ENCODE results near the gene SERPINA6. TPM values are rescaled to one million over a fixed set of nuclear protein-coding genes. Genes with fewer than 3 reads are reported as not detected.

The SERPINA6 gene
- total and polyA plus RNA-seq, 7 donors = not detected

DNA sequence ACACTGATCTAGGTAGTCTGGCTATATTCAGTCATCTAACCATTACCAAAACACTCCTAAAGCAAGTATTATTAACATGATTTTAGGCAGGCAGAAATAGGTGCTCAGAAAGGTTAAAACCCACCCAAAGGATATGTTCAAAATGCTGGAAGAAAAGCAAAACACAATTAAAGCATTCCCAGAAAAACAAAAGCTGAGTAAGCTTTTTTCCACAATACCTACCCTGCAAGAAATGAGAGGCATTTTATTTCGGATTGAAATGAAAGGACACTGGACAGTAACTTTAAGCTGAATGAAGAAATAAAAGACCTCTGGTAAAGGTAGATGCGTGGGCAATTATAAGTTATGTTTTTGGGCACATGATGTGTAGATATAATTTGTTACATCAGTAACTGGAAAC is 8.2 kb downstream of the SERPINA6 start:
- ATAC-seq = no peak
- 92 to 95% (median 92%) methylated on average over 2 of the region's 2 CpGs for WGBS, 3 donors

DNA sequence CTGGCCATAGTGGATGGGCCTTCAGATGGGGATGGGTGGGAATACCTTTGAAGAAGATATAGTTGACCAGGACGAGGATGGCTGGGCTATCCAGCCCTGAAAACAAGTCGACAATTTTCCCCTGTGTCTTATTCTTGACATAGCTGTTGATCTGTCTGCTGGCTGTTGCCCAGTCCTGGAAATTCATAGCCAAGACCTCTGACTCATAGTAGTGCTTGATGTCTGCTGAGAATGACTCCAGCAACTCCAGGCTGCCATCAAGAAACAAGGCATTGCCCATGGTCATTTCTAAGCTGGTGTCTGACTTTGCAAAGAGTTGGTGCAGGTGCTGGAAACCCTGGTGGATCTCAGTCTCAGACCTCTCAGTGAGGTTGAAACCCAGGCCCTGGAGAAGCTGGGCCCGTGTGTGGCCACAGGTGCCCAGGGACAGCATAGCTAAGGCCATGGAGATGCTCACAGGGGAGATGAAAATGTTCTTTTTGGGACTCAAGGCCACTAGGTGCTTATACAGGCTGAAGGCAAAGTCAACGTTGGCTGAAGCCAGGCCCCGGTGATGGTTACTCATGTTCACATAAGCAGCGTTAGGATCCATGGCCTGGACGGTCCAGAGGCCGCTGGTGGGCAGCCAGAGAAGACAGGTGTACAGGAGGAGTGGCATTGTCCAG is 9.0 kb downstream of the SERPINA6 start:
- WGBS, 3 donors = 44 to 58% (median 49%) methylated on average over 8 of the region's 8 CpGs

More for the DNA sequence above, 8.2 kb downstream of the SERPINA6 start:
- Histone ChIP-seq H3K27me3 (ENCODE audit: insufficient read depth in 3 of 3, low read length in 2 of 3) (peaks cover 0 to 2% (median 0%) of the 10 kb centered on the region in 3 donors), H3K27ac (no peak overlapping the region), H3K36me3 (ENCODE audit: insufficient read depth in 1 of 2, low read depth in 1 of 2) (no peaks in the 10 kb centered on the region), H3K4me1 (no peaks in the 10 kb centered on the region), H3K9me3 (no peaks in the 10 kb centered on the region), H3K4me3 (no peak overlapping the region)
- intact Hi-C loops (cut with DNase I) = no loop called here
- DNase-seq = no peak
- TF ChIP-seq, protein P1, sequence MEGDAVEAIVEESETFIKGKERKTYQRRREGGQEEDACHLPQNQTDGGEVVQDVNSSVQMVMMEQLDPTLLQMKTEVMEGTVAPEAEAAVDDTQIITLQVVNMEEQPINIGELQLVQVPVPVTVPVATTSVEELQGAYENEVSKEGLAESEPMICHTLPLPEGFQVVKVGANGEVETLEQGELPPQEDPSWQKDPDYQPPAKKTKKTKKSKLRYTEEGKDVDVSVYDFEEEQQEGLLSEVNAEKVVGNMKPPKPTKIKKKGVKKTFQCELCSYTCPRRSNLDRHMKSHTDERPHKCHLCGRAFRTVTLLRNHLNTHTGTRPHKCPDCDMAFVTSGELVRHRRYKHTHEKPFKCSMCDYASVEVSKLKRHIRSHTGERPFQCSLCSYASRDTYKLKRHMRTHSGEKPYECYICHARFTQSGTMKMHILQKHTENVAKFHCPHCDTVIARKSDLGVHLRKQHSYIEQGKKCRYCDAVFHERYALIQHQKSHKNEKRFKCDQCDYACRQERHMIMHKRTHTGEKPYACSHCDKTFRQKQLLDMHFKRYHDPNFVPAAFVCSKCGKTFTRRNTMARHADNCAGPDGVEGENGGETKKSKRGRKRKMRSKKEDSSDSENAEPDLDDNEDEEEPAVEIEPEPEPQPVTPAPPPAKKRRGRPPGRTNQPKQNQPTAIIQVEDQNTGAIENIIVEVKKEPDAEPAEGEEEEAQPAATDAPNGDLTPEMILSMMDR (IDR thresholded peaks at IDR 0.05) = no peak

DNA sequence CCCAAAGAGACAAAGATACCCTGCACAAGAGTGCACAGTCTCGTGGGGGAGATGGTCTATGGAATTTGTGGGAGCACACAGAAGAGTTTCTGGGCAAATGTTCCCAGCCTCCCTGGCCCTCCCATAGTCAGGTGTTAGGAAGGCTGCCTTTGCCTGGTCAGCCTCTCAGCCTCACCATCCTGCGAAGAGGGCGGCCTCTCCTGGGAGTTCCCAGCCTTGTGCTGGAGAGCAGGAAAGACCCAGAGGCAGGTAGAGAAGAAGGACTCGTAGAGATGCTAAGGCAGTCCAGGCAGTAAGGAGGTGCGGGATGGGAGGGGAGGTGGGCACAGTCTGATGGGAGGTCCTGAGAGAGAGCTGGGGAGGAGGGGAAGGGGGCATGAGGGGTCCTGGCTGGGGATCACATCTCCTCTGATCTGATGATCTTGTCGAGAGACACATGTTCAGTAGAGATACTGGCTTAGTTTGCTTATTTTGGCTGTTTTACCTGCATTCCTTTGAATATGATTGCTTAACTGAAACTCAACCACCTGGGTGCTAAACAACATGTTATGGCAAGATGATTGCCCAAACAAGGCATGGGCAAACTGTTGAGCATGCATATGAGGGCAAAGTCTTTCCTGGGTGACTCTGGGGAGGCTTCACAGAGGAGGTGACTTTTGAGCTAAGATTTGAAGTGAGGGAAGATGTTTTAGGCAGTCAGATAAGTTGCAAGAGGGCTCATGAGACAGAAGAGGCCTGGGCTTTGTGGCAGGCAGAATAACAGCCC is 10.5 kb downstream of the SERPINA6 start:
- TF ChIP-seq, protein P1 (IDR thresholded peaks at IDR 0.05) = no peak
- Histone ChIP-seq H3K27me3 (ENCODE audit: insufficient read depth in 3 of 3, low read length in 2 of 3) (peaks cover 0 to 2% (median 0%) of the 10 kb centered on the region in 3 donors), H3K27ac (no peak overlapping the region), H3K4me3 (no peak overlapping the region), H3K4me1 (no peaks in the 10 kb centered on the region), H3K36me3 (ENCODE audit: insufficient read depth in 1 of 2, low read depth in 1 of 2) (no peaks in the 10 kb centered on the region), H3K9me3 (no peaks in the 10 kb centered on the region)
- DNase-seq = no peak
- intact Hi-C loops (cut with DNase I) = no loop called here
- ATAC-seq = no peak
- WGBS, 3 donors = 82 to 85% (median 83%) methylated on average over 6 of the region's 6 CpGs

More for the DNA sequence above, 9.0 kb downstream of the SERPINA6 start:
- no peaks in the 10 kb centered on the region for H3K4me1 ChIP-seq
- H3K9me3 ChIP-seq = no peaks in the 10 kb centered on the region
- intact Hi-C loops (cut with DNase I) = no loop called here
- H3K36me3 ChIP-seq (ENCODE audit: insufficient read depth in 1 of 2, low read depth in 1 of 2) = no peaks in the 10 kb centered on the region
- no peak overlapping the region for H3K4me3 ChIP-seq
- DNase-seq (peak in 1 of 2 donors; percentile 28), ATAC-seq (no peak)
- H3K27ac ChIP-seq = no peak overlapping the region
- peaks cover 0 to 2% (median 0%) of the 10 kb centered on the region in 3 donors for H3K27me3 ChIP-seq (ENCODE audit: insufficient read depth in 3 of 3, low read length in 2 of 3)
- TF ChIP-seq, protein P1 (IDR thresholded peaks at IDR 0.05) = no peak

DNA sequence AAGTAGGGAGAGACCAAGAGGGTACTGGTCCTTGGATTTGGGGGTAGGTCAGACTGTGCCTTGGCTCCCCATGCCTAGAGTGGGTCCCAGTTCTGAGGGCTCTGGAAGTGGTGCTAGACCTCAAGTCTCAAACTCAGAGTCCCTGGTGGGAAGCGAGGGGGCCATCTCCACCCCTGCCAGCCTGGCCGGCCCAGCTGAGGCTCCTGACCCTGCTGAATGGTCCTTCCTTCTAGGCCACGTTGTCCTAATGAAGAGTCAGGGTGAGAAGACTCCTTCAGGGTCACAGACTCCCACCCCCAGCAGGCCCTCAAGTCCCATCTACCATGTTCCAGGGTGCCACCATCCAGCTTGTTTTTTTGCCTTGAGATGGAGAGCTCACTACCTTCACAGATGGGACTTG is 12.9 kb downstream of the SERPINA6 start:
- WGBS, 3 donors = 79 to 85% (median 85%) methylated on average over 3 of the region's 3 CpGs
- ATAC-seq = no peak

More for the DNA sequence above, 12.9 kb downstream of the SERPINA6 start:
- intact Hi-C loops (cut with DNase I) = no loop called here
- Histone ChIP-seq H3K27me3 (ENCODE audit: insufficient read depth in 3 of 3, low read length in 2 of 3) (peaks cover 0 to 2% (median 0%) of the 10 kb centered on the region in 3 donors), H3K9me3 (no peaks in the 10 kb centered on the region), H3K4me3 (no peak overlapping the region), H3K27ac (no peak overlapping the region), H3K4me1 (no peaks in the 10 kb centered on the region), H3K36me3 (ENCODE audit: insufficient read depth in 1 of 2, low read depth in 1 of 2) (no peaks in the 10 kb centered on the region)
- TF ChIP-seq, protein P1 (IDR thresholded peaks at IDR 0.05) = no peak
- DNase-seq = no peak
